HG03342 (cell line): Measurements from ENCODE around the gene PCP4.

Experiments
- ATAC-seq: cut with Tn5 transposase; IDR thresholded peaks from one replicate; pipeline ENCODE4 v1.9.1; 2021; ENCODE audit warnings: mild to moderate bottlenecking, moderate library complexity; ENCODE audit not compliant: unreplicated experiment

PCP4 gene

DNA sequence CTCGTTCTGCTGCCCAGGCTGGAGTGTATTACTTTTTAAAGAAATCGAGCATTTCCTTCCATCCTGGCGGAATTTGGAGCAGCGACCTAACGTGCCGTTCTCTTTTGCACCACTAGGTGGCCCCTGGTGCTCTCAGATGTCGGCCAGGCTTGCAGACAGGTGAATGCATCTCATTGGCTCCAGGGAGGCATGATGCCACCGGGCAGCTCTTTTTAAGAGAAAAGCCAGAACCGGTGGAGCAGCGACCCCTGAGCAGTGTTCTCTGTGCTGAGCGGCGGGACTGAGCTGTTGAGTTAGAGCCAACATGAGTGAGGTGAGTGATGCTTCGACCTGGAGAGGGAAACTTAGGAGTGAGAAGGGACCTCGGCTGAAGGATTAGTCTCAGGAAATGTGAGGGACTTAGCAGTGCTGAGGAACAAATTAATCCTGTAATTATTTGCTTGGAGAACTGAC, at the start of gene PCP4:
TSS of gene PCP4 (plus strand) at position 241 of the 453 bp plus-strand sequence. CDS start at position 305, 64 bp downstream.
- no peak for ATAC-seq

DNA sequence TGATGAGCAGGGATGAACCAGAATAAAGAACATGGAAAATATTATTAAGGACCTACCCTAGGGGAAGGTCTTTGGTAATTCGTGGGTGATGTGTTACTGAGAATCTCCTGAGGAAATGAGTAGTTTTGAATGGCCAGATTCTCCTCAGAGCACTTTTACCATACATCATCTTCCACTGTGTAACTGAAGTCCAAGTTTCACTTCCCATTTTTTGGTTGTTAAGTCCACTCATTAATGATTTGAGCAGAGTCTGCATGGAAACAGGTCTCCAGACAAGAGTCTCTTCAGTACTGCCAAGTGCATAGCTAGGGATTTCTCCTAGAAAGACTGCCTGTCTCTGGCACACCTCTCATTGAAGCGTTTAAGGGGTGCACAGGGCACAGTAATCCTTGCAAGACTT, 48.7 kb upstream of the PCP4 start:
- ATAC-seq = no peak

DNA sequence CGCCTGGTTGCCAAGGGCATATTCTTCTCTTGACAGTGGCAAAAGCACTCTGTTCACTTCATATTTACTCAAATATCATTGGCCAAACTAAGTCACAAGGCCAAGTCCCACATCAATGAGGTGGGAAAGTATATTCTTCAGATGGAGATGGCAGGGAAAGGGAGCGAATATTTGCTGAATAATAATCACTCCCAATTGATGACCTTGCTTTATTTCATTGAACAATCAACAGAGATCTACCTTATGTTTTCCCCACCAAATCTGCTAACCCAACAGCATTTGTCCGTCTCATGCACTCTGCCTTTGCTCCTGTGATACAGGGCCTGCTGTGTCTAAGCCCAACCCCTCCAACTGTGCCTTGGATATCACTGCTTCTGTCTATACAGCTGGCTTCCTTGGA, 45.2 kb upstream of the PCP4 start:
- ATAC-seq = no peak

DNA sequence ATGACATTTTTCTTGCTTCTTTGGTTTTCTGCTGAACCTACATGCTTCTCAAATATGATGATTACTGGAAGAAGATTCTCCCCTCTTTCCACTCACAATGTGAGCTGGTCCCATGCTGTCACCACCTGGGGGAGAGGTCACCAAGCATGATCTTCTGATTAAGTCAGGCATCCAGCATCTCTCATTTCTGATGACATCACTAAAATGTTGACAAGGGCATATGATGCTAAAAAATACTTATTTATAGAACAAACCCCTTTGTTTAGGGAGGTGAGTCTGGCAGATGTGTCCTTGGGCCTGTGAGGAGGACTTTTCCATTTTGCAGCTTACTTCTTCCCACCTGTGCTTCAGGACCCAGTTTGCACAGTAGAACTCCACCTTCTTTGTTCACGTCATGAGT, 42.0 kb upstream of the PCP4 start:
- no peak for ATAC-seq

DNA sequence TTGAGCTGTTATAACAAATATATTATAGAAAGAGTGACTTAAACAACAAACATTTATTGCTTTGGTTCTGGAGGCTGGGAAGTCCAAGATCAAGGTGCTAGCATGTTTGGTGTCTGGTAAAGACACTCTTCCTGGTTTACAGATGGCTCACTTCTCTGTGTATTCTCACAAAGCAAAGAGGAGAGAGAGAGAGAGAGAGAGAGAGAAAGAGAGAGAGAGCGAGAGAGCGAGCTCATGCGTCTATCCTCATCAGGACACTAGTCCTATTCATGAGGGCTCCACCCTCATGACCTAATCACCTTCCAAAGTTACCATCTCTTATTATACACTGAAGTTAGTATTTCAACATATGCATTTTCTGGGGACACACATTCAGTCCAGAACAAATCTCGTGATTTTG, 32.7 kb upstream of the PCP4 start:
- no peak for ATAC-seq

DNA sequence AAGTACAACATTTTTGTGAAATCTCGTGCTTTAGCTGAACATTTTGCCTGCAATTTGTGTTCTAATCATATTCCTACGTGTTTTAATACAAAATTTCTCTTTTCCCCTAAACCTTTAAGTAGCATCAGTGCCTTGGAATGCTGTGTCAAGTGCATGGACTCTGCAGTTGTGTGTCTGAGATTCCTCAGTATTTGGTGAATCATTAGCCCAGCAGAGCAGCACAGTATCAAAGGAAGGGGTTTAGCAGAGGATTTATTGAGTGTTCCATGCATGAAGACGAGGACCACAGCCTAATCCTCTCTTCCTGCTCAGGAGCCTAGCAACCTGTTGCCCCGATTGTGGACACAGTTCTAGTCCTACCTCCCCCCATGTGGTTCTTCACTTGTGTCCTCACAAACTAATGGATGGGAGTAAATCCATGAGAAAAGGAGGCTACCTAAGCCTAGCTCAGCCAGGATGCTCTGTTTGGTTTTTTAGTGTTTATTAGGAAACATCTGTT, 29.3 kb upstream of the PCP4 start:
- ATAC-seq = no peak

DNA sequence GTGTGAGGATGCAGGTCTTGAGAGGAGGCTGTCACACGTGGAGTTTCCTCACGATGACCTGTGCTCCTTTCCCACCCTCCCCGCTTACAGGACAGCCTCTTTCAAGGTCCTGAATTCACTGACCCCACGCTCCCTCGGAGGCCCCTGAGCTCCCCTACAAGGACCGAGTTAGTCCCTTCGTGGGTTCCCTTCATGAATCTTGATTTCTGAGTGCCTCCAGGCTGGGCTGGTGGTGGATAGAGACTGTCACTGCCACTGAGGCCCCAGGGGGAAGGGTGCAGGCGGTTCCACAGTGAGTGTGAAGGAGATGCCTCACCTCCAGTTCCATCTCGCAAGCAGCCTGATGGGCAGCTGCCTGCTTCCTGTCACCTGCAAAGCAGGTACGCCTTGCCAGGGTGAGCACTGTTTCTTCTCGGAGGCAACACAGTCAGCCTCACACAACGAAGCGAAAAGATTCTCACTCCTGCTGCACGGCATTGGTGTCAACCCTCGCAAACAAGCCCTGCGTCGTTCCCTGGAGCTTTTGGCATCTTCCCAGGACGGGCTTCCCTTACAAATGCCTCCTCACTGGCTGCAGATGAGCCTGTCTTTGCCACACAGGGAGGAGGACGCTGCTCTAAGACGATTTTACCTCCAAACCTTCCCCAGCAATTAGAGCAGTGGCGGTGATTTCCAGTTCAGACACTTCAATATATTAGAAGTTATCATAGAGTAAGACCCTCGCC, 26.7 kb upstream of the PCP4 start:
- ATAC-seq = no peak

DNA sequence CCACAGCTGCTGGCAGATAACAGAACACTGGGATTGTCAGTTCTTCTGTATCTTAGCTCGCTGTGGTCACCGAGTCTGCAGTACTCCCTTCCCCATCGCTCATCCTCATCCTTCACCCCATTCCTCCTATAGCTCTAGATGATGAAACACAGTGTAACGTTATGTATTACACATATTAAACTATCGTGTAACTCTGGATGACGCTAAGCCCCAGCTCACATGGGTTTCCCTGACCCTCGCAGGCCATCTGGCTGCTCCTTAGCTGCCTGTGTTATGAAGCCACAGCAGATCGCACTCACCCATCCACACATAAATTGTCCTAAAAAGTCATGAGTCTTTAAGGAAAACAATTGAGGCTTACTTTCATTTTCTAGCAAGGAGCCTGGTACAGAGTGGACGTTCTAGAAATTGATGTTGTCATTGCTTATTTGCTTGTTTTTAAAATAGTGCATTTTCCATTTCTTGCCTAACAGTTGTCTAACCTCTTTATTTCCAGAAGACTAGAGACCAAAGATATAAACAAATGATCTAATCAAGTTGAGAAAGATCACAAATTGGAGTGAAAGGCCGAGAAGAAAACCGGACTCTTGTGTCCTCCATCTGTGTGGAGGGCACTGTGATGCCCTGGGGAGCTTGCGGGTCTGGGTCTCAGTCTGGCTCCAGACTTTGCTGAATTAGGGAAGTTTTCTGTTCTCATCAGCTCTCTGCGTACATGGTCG, 24.3 kb upstream of the PCP4 start:
- ATAC-seq = no peak

DNA sequence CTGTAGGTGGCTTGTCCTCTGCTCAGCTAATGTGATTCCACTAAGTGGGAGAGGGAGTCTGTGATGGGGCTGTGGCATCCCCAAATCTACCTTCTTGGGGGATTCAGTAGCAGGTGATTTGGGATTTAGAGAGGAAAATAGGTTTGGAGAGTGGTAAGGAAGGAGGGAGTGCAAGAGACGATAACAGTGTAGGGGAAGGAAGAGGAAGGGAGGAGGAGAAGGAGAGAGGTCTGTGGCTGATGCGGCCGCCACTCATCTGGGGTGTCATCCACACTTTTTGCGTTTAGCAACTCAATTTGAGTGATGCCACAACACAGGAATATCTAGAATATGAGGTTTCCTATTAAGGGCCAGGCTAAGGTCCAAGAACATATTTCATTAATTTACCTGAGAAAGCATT, 23.8 kb upstream of the PCP4 start:
- ATAC-seq = no peak

DNA sequence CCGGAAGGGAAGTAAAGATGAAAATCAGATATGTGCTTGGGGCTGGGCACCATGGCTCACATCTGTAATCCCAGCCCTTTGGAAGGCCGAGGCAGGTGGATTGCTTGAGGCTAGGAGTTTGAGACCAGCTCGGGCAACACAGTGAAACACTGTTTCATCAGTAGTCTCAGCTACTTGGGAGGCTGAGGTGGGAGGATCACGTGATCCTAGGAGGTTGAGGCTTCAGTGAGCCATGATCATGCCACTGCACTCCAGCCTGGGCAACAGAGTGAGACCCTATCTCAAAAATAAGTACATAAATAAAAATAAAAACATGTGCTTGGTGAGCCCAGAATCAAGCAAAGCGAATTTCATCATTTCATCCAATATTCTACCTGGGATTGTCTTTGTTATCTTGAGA, 23.3 kb upstream of the PCP4 start:
- ATAC-seq = no peak

DNA sequence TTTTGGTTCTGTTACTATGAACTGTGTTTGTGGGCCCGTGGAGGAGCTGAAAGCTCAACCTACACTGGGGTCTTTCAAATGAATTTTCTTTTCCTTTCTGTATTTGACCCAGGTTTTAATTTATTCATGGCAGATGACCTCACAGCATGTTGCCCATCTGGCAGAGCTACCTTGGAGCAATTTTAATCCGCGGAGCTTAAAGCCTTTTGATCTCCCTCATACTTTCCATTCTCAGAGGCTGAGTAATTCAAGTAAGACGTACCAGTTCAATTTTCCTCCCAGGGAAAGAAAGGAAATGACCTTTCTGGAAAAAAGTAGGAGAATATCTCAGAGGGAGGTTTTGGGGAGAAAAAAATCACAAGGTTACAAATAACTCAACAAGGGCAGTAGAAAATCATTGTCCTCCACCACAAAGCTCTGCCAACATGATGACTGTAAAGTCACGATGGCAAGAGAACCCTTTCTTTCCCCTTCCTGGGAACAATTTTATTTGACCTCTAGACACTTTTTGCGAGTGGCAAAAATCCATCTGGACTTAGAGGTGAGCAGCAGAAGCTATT, 21.6 kb upstream of the PCP4 start:
- ATAC-seq = no peak

DNA sequence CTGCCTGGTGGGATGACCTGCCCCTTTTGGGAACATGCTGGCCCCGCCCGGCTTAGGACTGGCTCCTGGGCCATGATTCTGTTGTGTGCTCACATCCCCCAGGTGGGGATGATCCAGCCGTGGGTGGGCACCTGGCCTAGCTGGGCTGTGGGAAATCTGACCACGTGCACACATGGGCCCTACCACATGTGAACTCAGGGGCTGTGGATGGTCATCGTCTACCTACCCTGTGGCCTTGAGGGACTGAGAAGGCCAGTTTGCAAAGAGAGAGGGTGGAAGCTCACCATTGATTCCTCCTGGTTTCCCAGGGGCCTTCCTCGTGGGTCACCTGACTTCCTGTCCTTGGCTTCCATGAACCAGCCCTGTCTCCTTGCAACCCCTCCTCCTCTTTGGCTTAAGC, 19.4 kb upstream of the PCP4 start:
- no peak for ATAC-seq

DNA sequence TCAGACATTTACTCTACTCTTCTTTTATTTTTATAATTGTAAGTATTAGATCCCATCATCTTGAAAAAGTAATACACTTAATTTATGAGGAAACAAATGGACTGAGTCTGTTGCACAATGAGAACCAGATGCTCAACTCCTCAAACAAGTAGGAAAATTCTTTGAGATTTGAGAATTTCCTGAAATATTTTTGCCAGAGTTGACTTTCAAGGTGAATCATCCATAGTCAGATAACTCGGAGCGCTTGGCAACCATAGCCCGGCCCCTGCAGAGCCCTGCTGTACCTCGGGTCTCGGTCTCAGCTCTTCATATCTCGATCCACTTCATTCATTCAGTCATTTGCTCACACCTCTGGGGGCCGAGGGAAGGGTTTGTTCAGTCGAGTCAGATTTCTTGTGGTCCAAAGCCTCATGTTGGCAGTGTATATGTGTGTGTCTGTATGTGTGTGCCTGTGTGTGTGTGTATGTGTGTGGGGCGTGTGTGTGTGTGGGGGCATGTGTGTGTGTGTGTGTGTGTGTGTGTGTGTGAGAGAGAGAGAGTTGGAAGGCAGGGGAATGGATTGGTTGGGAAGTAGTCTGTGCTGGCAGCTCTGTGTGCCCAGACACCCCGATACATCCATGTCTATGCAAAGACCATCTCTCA, 18.1 kb upstream of the PCP4 start:
- no peak for ATAC-seq

DNA sequence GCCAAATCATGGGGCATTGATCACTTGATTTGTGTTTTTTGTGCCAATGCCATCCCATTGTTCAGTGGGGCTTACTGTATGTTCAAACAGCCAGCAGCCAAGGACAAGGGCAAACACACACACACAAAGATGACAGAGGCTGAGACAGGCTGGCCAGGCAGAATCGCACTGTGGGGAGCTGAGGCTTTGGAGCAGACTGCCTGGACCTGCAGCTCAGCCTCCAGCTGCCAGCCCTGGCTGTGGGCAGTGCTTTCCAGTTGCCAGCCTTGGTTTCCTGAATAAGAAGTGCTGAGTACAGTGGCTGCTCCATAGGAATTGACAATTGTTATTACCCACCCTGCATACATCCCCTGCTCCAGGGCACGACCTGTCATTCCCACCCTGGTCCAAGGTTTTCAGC, 16.9 kb upstream of the PCP4 start:
- ATAC-seq = no peak

DNA sequence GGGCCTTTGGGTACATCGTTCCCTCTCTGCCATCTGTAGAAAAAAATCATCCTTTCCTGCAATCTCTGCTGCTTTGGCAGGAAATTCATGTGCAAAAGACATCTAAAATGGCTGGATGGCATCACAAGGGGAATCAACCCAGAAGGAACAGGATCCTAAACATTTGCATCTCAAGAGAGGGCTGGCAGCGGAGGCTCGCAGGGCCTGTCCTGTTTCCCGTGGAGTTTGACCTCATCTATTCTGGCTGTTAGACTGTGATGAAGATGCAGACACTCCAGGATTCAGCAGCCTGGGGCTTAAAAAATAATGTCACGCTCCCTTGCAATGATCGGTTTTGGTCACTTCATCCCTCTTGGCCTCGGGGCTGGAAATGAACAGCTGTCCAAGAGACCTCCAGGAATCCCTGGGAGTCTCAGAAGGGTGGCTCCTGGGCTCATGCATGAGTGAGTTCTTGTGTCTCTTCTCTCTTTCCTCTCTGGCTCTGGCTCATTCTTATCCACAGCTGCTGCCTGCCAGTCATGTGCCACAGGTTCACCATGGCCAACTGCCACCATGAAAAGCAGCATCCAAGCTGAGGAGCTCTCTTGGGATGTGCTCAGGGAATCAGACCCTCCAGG, 16.1 kb upstream of the PCP4 start:
- ATAC-seq = no peak

DNA sequence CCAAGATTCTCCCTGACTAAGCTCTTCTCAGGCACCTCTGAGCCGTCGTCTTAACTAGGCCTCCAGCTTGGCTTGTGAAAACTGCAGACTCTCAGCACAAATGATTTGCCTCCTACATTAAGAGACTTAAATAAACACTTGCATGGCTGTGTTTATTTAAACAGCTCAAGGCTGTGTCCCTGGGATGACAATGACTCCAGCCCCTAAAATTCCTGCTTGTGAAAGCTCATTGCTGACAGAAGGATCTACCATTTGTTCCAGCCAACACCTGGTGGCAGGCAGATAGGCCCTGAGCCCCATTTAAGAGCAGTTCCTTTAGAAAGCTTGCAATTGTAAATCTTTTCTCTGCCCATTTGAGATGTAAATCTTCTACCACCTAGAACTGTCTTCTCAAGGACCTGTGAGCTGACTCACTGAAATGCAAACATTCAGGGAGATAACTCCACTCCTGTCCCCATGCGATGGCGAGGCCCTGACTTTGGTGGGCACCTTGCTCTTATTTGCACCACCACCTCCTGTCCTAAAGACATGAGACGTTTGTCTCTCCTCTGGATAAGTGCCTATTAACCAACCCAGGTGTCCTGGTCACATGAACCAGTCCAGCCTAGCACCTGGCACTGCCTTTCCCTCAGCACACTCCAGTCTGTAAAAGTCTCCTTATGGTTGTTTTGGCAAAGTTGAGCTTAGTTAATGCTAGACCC, 15.1 kb upstream of the PCP4 start:
- no peak for ATAC-seq

DNA sequence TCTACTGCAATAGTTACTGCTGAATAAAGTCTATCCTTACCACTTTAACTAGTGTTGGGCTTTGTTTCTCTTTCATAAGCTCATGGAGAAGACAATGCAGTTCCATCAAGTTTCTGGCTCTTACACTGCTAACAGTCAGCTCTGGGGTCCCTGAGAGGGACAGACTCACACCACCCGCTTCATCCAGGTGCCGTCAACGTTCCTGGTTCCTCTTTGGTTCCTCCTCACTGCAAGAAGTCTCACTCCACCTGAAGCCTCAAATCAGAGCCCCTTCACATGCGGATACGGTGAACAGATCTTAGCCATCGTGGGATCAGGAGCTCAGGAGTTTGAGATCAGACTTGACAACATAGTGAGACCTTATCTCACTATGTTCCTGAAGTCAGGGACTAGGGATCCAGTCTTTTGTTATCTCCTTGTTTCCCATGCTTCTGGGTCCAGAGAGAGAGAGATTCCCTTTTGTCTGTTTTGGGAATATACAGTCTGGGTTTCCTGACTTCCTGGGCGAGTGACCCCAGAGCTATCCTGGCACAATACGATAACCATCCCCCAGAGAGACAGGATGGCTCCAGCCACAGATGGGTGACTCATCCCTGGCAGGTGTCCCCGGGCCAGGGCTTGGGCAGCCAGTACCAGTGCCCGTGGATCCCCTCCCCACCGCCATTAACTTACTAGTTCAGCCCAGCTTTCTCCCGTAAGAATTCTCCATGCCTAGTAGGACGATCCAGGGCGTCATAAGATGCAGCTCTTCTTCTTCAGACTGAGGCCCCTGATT, 14.3 kb upstream of the PCP4 start:
- no peak for ATAC-seq

DNA sequence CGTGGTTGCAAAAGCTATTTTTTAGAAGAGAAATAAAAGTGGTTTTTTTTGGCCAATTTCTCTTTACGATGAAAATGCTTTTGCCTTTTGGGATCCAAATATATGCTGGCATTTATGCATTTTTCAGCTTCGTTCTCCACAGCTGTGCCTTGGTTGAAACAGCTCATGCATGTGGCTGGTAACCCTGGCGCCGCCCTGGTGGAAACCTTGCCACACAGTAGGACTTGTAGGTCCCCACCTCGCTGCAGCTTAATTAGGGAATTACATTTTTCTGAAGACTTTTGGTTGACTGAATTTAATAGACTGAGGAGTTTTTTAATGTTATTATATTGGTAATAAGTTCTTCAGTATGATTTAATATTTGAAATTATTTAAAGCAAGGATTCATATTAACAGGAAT, 12.7 kb upstream of the PCP4 start:
- ATAC-seq = no peak

DNA sequence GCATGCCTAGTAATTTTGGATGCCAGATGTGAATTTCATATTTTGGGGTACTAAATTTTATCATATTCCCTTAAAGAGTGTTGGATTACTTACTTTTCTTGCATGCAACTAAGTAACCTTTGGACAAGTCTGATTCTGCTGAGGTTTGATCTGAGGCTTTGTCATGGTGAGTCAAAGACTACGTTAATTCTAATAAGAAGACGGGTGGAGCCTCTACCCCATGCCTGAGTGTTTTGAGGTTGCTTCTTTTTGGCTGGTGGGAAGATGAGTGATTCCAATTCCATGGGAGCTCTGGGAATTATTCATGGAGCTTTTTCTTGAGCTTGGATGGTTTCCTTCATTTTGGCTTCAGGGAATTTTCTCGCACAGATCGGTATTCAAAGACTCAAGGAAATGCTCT, 11.6 kb upstream of the PCP4 start:
- ATAC-seq = no peak

DNA sequence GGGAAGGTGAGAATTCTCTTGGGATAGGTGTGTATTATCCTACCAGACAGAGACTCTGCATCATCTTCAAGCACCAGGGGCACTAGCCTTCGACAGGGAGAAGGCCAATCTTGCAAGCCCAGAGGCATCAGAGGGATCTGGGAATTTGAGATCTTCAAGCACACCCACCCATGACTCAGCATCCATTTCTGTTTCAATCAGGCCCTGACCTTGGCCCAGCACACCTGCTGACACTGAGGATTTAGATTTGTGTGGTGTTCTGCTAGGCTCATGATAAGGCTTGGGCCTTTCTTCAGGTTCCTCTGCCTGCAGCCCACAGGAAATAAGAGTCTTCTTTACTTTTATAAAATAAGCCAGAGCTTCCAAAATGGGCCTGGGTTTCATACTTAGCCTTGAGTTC, 6.6 kb upstream of the PCP4 start:
- ATAC-seq = no peak
